Neural cell (in vitro differentiated cells): ENCODE results near the gene TLNRD1. TPM values are rescaled to one million over a fixed set of nuclear protein-coding genes. Genes with fewer than 3 reads are reported as not detected.
A peak's percentile ranks its signal among the peaks of the same experiment; 100 is the strongest.

Source experiments
- H2AFZ ChIP-seq: fragments of 200-600, 300-800 bp; sonication (generic), shearing (Covaris generic); 2 replicates; pipeline ENCODE4 v1.6.0; 2014; ENCODE audit warnings: low read depth, mild to moderate bottlenecking, antibody characterized with exemption, low read length, moderate library complexity
- H3F3A ChIP-seq: fragments of 200-600 bp; shearing (Covaris generic); 2 replicates; pipeline ENCODE4 v1.6.1; 2016; ENCODE audit warnings: mild to moderate bottlenecking, moderate library complexity, mixed read lengths, antibody characterized with exemption, low read length; ENCODE audit not compliant: insufficient read depth, poor library complexity, severe bottlenecking
- H3K27ac ChIP-seq: fragments of 200-600, 300-800 bp; sonication (generic), shearing (Covaris generic); 2 replicates; pipeline ENCODE4 v1.5.1; 2014; ENCODE audit warnings: mild to moderate bottlenecking, low read length, moderate library complexity
- H3K27me3 ChIP-seq: fragments of 300-800, 200-600 bp; sonication (generic), shearing (Covaris generic); 2 replicates; pipeline ENCODE4 v1.6.0; 2014; ENCODE audit warnings: mild to moderate bottlenecking, low read depth, low read length, moderate library complexity; ENCODE audit not compliant: insufficient read depth
- H3K36me3 ChIP-seq: fragments of 300-800, 200-600 bp; sonication (generic), shearing (Covaris generic); 2 replicates; pipeline ENCODE4 v1.5.1; 2014; ENCODE audit warnings: mild to moderate bottlenecking, antibody characterized with exemption, low read length, moderate library complexity; ENCODE audit not compliant: insufficient read depth
- H3K4me2 ChIP-seq: fragments of 300-800, 200-600 bp; sonication (generic), shearing (Covaris generic); 2 replicates; pipeline ENCODE4 v1.6.0; 2014; ENCODE audit warnings: mild to moderate bottlenecking, low read length
- H3K4me3 ChIP-seq: fragments of 300-800, 200-600 bp; sonication (generic), shearing (Covaris generic); 2 replicates; pipeline ENCODE4 v1.5.1; 2014; ENCODE audit warnings: mild to moderate bottlenecking, low read length, moderate library complexity
- H3K79me2 ChIP-seq: fragments of 200-600 bp; shearing (Covaris generic); replicated peaks from 2 replicates; pipeline ENCODE4 v1.6.0; 2014; ENCODE audit warnings: mild to moderate bottlenecking, low read length, moderate library complexity; ENCODE audit not compliant: insufficient read depth
- H3K9ac ChIP-seq: fragments of 300-800, 200-600 bp; sonication (generic), shearing (Covaris generic); 2 replicates; pipeline ENCODE4 v1.6.1; 2016; ENCODE audit warnings: mild to moderate bottlenecking, low read length, mixed read lengths
- H3K9me2 ChIP-seq: fragments of 200-600 bp; shearing (Covaris generic); 2 replicates; pipeline ENCODE4 v1.6.1; 2016; ENCODE audit warnings: mild to moderate bottlenecking, low read length, mixed read lengths; ENCODE audit not compliant: insufficient read depth
- H3K9me3 ChIP-seq: fragments of 200-600, 300-800 bp; sonication (generic), shearing (Covaris generic); 2 replicates; pipeline ENCODE4 v1.6.1; 2016; ENCODE audit warnings: mild to moderate bottlenecking, mixed run types, low read length, moderate library complexity, mixed read lengths
- H4K20me1 ChIP-seq: fragments of 200-600 bp; shearing (Covaris generic); 2 replicates; pipeline ENCODE4 v1.6.1; 2016; ENCODE audit warnings: mild to moderate bottlenecking, mixed run types; ENCODE audit not compliant: insufficient read depth
- EP300 ChIP-seq: fragments of 450-650 bp; conservative IDR thresholded peaks from 2 replicates; pipeline ENCODE4 v1.6.1; 2014; ENCODE audit warnings: antibody characterized with exemption, mild to moderate bottlenecking, moderate library complexity; ENCODE audit not compliant: poor library complexity, severe bottlenecking
- EZH2 ChIP-seq: fragments of 200-600, 300-800 bp; shearing (Covaris generic), sonication (generic); IDR thresholded peaks from 2 replicates; pipeline ENCODE4 v1.6.1; 2014; ENCODE audit warnings: antibody characterized with exemption, low read length, borderline replicate concordance, mild to moderate bottlenecking; ENCODE audit not compliant: insufficient read depth, poor library complexity, severe bottlenecking
- MXI1 ChIP-seq: fragments of 450-650 bp; conservative IDR thresholded peaks from 2 replicates; pipeline ENCODE4 v1.6.1; 2014; ENCODE audit warnings: antibody characterized with exemption, mild to moderate bottlenecking; ENCODE audit not compliant: poor library complexity, severe bottlenecking
- POLR2AphosphoS5 ChIP-seq: IDR thresholded peaks from 2 replicates; pipeline ENCODE4 v1.6.1; 2012
- RAD21 ChIP-seq: fragments of 450-650 bp; conservative IDR thresholded peaks from 2 replicates; pipeline ENCODE4 v1.6.1; 2014; ENCODE audit warnings: antibody characterized with exemption, mild to moderate bottlenecking, moderate library complexity
- SMC3 ChIP-seq: fragments of 450-650 bp; conservative IDR thresholded peaks from 2 replicates; pipeline ENCODE4 v1.6.1; 2014; ENCODE audit warnings: antibody characterized with exemption, mild to moderate bottlenecking, moderate library complexity; ENCODE audit not compliant: poor library complexity
- TAF1 ChIP-seq: IDR thresholded peaks from 2 replicates; pipeline ENCODE4 v1.6.1; 2012; ENCODE audit warnings: low read depth
- polyA plus RNA-seq: library from polyadenylated mRNA; depleted of rRNA; stranded (reverse); fragments of >200 nt; gene quantifications from 2 replicates; pipeline ENCODE4 v1.2.3, GENCODE V29; 2014
- TF ChIP-seq, protein P1 (sequence below): fragments of 450-650 bp; IDR thresholded peaks from 2 replicates; pipeline ENCODE4 v1.5.1; 2014; ENCODE audit warnings: antibody characterized with exemption, mild to moderate bottlenecking, moderate library complexity; ENCODE audit not compliant: poor library complexity, severe bottlenecking
- TF ChIP-seq, protein P2 (sequence below): IDR thresholded peaks from 2 replicates; pipeline ENCODE4 v1.6.1; 2012; ENCODE audit warnings: borderline replicate concordance

The TLNRD1 gene
- polyA plus RNA-seq, 1 donor from 2014 or later = 8.2 TPM

DNA sequence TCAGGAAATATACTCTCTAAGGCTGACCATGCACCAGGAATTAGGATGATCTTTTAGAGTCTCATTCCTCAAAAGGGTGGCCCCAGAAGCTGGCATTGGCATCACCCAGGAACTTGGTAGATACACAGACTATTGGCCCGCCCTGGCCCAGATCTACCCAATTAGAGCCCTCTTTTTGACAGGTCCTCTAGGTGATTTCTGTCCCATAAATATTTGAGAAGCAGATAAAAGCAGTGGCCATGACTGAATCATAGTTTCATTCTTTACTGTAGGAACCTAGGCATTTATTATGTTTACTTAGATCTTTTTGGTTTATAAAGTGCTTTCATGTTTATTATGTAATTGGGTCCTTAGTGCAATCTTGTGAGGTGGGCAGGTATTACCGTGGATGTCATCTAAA, 7.6 kb downstream of the TLNRD1 start:
- no peak overlapping the region for H3K4me3 ChIP-seq
- H3K9me2 ChIP-seq = no peaks in the 10 kb centered on the region
- no peaks in the 10 kb centered on the region for H3K27me3 ChIP-seq
- no peak for TF ChIP-seq RAD21
- no peak for TF ChIP-seq MXI1
- TF ChIP-seq, protein P1, sequence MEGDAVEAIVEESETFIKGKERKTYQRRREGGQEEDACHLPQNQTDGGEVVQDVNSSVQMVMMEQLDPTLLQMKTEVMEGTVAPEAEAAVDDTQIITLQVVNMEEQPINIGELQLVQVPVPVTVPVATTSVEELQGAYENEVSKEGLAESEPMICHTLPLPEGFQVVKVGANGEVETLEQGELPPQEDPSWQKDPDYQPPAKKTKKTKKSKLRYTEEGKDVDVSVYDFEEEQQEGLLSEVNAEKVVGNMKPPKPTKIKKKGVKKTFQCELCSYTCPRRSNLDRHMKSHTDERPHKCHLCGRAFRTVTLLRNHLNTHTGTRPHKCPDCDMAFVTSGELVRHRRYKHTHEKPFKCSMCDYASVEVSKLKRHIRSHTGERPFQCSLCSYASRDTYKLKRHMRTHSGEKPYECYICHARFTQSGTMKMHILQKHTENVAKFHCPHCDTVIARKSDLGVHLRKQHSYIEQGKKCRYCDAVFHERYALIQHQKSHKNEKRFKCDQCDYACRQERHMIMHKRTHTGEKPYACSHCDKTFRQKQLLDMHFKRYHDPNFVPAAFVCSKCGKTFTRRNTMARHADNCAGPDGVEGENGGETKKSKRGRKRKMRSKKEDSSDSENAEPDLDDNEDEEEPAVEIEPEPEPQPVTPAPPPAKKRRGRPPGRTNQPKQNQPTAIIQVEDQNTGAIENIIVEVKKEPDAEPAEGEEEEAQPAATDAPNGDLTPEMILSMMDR = no peak
- no peak for TF ChIP-seq EZH2
- no peak for TF ChIP-seq SMC3
- TF ChIP-seq POLR2AphosphoS5 = no peak
- TF ChIP-seq TAF1 = no peak
- no peak for TF ChIP-seq EP300
- TF ChIP-seq, protein P2, sequence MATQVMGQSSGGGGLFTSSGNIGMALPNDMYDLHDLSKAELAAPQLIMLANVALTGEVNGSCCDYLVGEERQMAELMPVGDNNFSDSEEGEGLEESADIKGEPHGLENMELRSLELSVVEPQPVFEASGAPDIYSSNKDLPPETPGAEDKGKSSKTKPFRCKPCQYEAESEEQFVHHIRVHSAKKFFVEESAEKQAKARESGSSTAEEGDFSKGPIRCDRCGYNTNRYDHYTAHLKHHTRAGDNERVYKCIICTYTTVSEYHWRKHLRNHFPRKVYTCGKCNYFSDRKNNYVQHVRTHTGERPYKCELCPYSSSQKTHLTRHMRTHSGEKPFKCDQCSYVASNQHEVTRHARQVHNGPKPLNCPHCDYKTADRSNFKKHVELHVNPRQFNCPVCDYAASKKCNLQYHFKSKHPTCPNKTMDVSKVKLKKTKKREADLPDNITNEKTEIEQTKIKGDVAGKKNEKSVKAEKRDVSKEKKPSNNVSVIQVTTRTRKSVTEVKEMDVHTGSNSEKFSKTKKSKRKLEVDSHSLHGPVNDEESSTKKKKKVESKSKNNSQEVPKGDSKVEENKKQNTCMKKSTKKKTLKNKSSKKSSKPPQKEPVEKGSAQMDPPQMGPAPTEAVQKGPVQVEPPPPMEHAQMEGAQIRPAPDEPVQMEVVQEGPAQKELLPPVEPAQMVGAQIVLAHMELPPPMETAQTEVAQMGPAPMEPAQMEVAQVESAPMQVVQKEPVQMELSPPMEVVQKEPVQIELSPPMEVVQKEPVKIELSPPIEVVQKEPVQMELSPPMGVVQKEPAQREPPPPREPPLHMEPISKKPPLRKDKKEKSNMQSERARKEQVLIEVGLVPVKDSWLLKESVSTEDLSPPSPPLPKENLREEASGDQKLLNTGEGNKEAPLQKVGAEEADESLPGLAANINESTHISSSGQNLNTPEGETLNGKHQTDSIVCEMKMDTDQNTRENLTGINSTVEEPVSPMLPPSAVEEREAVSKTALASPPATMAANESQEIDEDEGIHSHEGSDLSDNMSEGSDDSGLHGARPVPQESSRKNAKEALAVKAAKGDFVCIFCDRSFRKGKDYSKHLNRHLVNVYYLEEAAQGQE = no peak
- no peak overlapping the region for H3K9ac ChIP-seq
- H3K79me2 ChIP-seq = peaks cover 21% of the 10 kb centered on the region
- H4K20me1 ChIP-seq = no peaks in the 10 kb centered on the region
- H3K4me2 ChIP-seq = no peak overlapping the region
- H3K27ac ChIP-seq = no peak overlapping the region
- H3K36me3 ChIP-seq = no peaks in the 10 kb centered on the region
- H3F3A ChIP-seq = no peaks in the 10 kb centered on the region
- no peaks in the 10 kb centered on the region for H3K9me3 ChIP-seq
- H2AFZ ChIP-seq = no peak overlapping the region

DNA sequence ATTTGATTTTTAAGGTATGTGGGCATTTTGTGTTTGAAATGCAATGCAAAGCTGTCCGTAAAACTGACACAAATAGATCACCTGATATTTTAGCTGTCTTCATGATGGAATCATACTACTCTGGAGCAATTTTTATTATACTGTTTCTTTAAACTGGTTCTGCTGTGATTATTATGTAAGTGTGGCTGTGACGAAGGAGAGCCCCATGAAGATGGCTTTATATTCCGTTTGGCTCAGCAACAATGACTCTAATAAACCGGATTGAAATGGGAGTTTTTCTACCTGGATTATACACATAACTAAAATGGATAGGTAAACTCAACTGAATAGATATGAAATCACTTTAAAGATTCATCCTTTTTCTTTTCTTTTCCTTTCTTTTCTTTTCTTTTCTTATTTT, 9.4 kb downstream of the TLNRD1 start:
- Histone ChIP-seq H3F3A (no peaks in the 10 kb centered on the region), H4K20me1 (no peaks in the 10 kb centered on the region), H3K9ac (no peak overlapping the region), H3K4me2 (no peak overlapping the region), H2AFZ (no peak overlapping the region), H3K36me3 (no peaks in the 10 kb centered on the region), H3K27me3 (no peaks in the 10 kb centered on the region), H3K9me3 (no peaks in the 10 kb centered on the region), H3K79me2 (peaks cover 4% of the 10 kb centered on the region), H3K9me2 (no peaks in the 10 kb centered on the region), H3K27ac (no peak overlapping the region), H3K4me3 (no peak overlapping the region)
- peak; percentile 18 for TF ChIP-seq EP300
- TF ChIP-seq RAD21 = no peak

DNA sequence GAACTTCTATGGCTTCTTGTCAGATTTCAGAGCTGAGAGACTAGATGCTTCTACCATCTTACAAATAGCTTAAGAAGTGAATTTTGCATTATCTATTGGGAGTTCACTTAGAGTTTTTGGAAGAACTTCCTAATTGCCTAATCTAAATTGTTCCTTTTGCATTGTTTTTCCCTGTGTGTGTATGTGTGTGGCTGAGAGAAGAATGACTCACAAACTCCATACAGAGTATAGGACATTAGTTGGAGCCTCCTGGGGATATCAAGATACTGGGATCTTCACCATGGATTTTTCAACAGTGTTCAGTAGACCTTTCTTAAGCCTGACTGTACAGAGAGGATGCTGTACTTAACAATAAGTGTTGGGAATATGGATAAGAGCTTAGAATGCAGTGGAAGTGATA, 10.9 kb downstream of the TLNRD1 start:
- H3K27me3 ChIP-seq = no peaks in the 10 kb centered on the region
- H3K9me2 ChIP-seq = no peaks in the 10 kb centered on the region
- no peak overlapping the region for H3K27ac ChIP-seq
- no peaks in the 10 kb centered on the region for H3K36me3 ChIP-seq
- no peaks in the 10 kb centered on the region for H3K9me3 ChIP-seq
- H4K20me1 ChIP-seq = no peaks in the 10 kb centered on the region
- H3K4me2 ChIP-seq = no peak overlapping the region
- no peak overlapping the region for H3K9ac ChIP-seq
- no peak overlapping the region for H2AFZ ChIP-seq
- H3K79me2 ChIP-seq = no peaks in the 10 kb centered on the region
- no peak overlapping the region for H3K4me3 ChIP-seq
- no peak for TF ChIP-seq EP300
- no peaks in the 10 kb centered on the region for H3F3A ChIP-seq
